HepG2 (cell line): Measurements from ENCODE around the gene VAC14. TPM values are rescaled to one million over a fixed set of nuclear protein-coding genes. Genes with fewer than 3 reads are reported as not detected.

Experiments used
- ARID4A ChIP-seq: sonication (generic); formaldehyde crosslinking; IDR thresholded peaks from 2 replicates; pipeline ENCODE4 v1.5.0; 2020; ENCODE audit warnings: mild to moderate bottlenecking, missing genetic modification reagents, borderline replicate concordance
- BCL3 ChIP-seq: sonication (generic); formaldehyde crosslinking; IDR thresholded peaks from 2 replicates; pipeline ENCODE4 v1.5.1; 2020; ENCODE audit warnings: mild to moderate bottlenecking, missing genetic modification reagents, moderate library complexity
- FOSL2 ChIP-seq: sonication (generic); formaldehyde crosslinking; IDR thresholded peaks from 2 replicates; pipeline ENCODE4 v1.4.0; 2020; ENCODE audit warnings: missing genetic modification reagents
- HDAC2 ChIP-seq: sonication (generic); formaldehyde crosslinking; IDR thresholded peaks from 2 replicates; pipeline ENCODE4 v1.4.0; 2020; ENCODE audit warnings: missing genetic modification reagents
- HNF4A ChIP-seq: sonication (generic); formaldehyde crosslinking; IDR thresholded peaks from 2 replicates; pipeline ENCODE4 v1.4.0; 2020; ENCODE audit warnings: missing genetic modification reagents
- HNF4G ChIP-seq, 2 experiments: sonication (generic) in 1 of 2; formaldehyde crosslinking in 1 of 2; IDR thresholded peaks; 2 replicates each; pipeline versions ENCODE4 v1.4.0 to v1.6.1; 2011 to 2020; ENCODE audit warnings: borderline replicate concordance in 2 of 2, low read depth in 2 of 2, mild to moderate bottlenecking in 2 of 2, low read length in 1 of 2, missing genetic modification reagents in 1 of 2, moderate library complexity in 1 of 2
- PAXIP1 ChIP-seq: sonication (generic); formaldehyde crosslinking; conservative IDR thresholded peaks from 2 replicates; pipeline ENCODE4 v1.4.0; 2020; ENCODE audit warnings: mild to moderate bottlenecking, missing genetic modification reagents, moderate library complexity
- SOX6 ChIP-seq, 2 experiments: fragments of 450-650 bp in 1 of 2; sonication (generic) in 1 of 2; formaldehyde crosslinking in 1 of 2; IDR thresholded peaks; 2 replicates each; pipeline versions ENCODE4 v1.4.0 to v1.6.1; 2017 to 2020; ENCODE audit warnings: antibody characterized with exemption in 1 of 2, mild to moderate bottlenecking in 1 of 2, missing genetic modification reagents in 1 of 2
- SP4 ChIP-seq: sonication (generic); formaldehyde crosslinking; IDR thresholded peaks from 2 replicates; pipeline ENCODE4 v1.8.1; 2023; ENCODE audit warnings: mild to moderate bottlenecking, missing genetic modification reagents
- ZBTB38 ChIP-seq: sonication (generic); formaldehyde crosslinking; IDR thresholded peaks from 2 replicates; pipeline ENCODE4 v1.5.1; 2020; ENCODE audit warnings: mild to moderate bottlenecking, missing genetic modification reagents
- ZC3H4 ChIP-seq: sonication (generic); formaldehyde crosslinking; IDR thresholded peaks from 2 replicates; pipeline ENCODE4 v1.4.0; 2020; ENCODE audit warnings: missing genetic modification reagents, borderline replicate concordance
- ZIK1 ChIP-seq: sonication (generic); formaldehyde crosslinking; IDR thresholded peaks from 2 replicates; pipeline ENCODE4 v1.5.0; 2020; ENCODE audit warnings: mild to moderate bottlenecking, low read depth, missing genetic modification reagents, borderline replicate concordance
- ZNF18 ChIP-seq: sonication (generic); formaldehyde crosslinking; IDR thresholded peaks from 2 replicates; pipeline ENCODE4 v1.8.0; 2022; ENCODE audit warnings: mild to moderate bottlenecking, missing genetic modification reagents; ENCODE audit not compliant: insufficient replicate concordance
- ZNF510 ChIP-seq: sonication (generic); formaldehyde crosslinking; IDR thresholded peaks from 2 replicates; pipeline ENCODE4 v1.4.0; 2020; ENCODE audit warnings: low read depth, mild to moderate bottlenecking, missing genetic modification reagents
- ZSCAN21 ChIP-seq: sonication (generic); formaldehyde crosslinking; IDR thresholded peaks from 2 replicates; pipeline ENCODE4 v1.8.0; 2022; ENCODE audit warnings: mild to moderate bottlenecking, missing genetic modification reagents, moderate library complexity, borderline replicate concordance
- polyA plus RNA-seq, 8 experiments: library from polyadenylated mRNA; depleted of rRNA in 3 of 8; stranded (reverse) in 7 of 8; unstranded in 1 of 8; fragments of >200 nt; fragmentation: Illumina TruSeq in 4 of 8; extraction: Trizol in 4 of 8; gene quantifications; 2 replicates each; pipeline versions ENCODE4 v1.2.1 to v1.2.3, GENCODE V29; 2011 to 2016; ENCODE audit warnings: low read depth in 4 of 8, missing spikeins in 1 of 8, mixed read lengths in 1 of 8; ENCODE audit not compliant: insufficient read depth in 1 of 8
- total RNA-seq, 5 experiments: library from RNA; depleted of rRNA; stranded (reverse); fragments of >200 nt; fragmentation: Illumina TruSeq; extraction: Trizol; gene quantifications; 2 replicates each; pipeline ENCODE4 v1.2.3, GENCODE V29; 2016; ENCODE audit warnings: low read depth in 1 of 5

Gene VAC14
- total and polyA plus RNA-seq, 2 of the 13 experiments (the other 11 are each of a cell fraction or from before 2014, with no cell fraction given): 23.5 to 24.6 TPM

GRCh38 chr16:70736465-70737376 lies 64.2 kb downstream of the VAC14 start (continued):
- 0 out of 2 replicates have a peak, but pooled peaks have one; percentile 21 for TF ChIP-seq ZSCAN21
- TF ChIP-seq BCL3: peak; percentile 71
- TF ChIP-seq ARID4A: no peak; the same call in 1 of the 2 replicates
- no peak for TF ChIP-seq SP4 (CRISPR knock-in tag)
- no peak for TF ChIP-seq SOX6 (IDR thresholded peaks at IDR 0.05)
- no peak for TF ChIP-seq SOX6 (CRISPR knock-in tag; IDR thresholded peaks at IDR 0.05)
- TF ChIP-seq ZNF510 (CRISPR knock-in tag): no peak
- TF ChIP-seq ZC3H4 (CRISPR knock-in tag): no peak
- peak; percentile 75 for TF ChIP-seq HNF4G (IDR thresholded peaks at IDR 0.05; ENCODE audit: borderline replicate concordance, low read depth, low read length)
- peak; percentile 69; the same call in 1 of the 2 replicates for TF ChIP-seq HNF4G (CRISPR knock-in tag; IDR thresholded peaks at IDR 0.05; ENCODE audit: borderline replicate concordance, low read depth)
- peak; percentile 71 for TF ChIP-seq PAXIP1 (CRISPR knock-in tag)
- no peak for TF ChIP-seq ZNF18 (CRISPR knock-in tag)
- peak; percentile 98 for TF ChIP-seq ZBTB38 (CRISPR knock-in tag)
- TF ChIP-seq FOSL2 (CRISPR knock-in tag): no peak
- TF ChIP-seq HNF4A (CRISPR knock-in tag): peak; percentile 91
- no peak for TF ChIP-seq ZIK1 (CRISPR knock-in tag)
- peak; percentile 39; the same call in 1 of the 2 replicates for TF ChIP-seq HDAC2 (CRISPR knock-in tag)
